Osteocyte (in vitro differentiated cells): ENCODE results near the gene EMP3. TPM values are rescaled to one million over a fixed set of nuclear protein-coding genes. Genes with fewer than 3 reads are reported as not detected.

Experiments
- DNase-seq: peaks from one replicate; pipeline ENCODE4 v3.0.0; 2021; ENCODE audit warnings: mixed read lengths; ENCODE audit not compliant: unreplicated experiment; ENCODE audit errors: extremely low spot score
- H3K27ac Mint-ChIP-seq: one replicate; pipeline ENCODE4 v1.8.0; 2021; ENCODE audit warnings: mild to moderate bottlenecking, mixed read lengths; ENCODE audit not compliant: unreplicated experiment
- H3K27me3 Mint-ChIP-seq: one replicate; pipeline ENCODE4 v1.8.0; 2021; ENCODE audit warnings: mixed read lengths; ENCODE audit not compliant: unreplicated experiment
- H3K36me3 Mint-ChIP-seq: one replicate; pipeline ENCODE4 v1.8.0; 2021; ENCODE audit warnings: mixed read lengths; ENCODE audit not compliant: unreplicated experiment
- H3K4me1 Mint-ChIP-seq: one replicate; pipeline ENCODE4 v1.8.0; 2021; ENCODE audit warnings: mixed read lengths; ENCODE audit not compliant: unreplicated experiment
- H3K4me3 Mint-ChIP-seq: one replicate; pipeline ENCODE4 v1.8.0; 2021; ENCODE audit warnings: mild to moderate bottlenecking, moderate library complexity, mixed read lengths; ENCODE audit not compliant: unreplicated experiment
- H3K9me3 Mint-ChIP-seq: one replicate; pipeline ENCODE4 v1.8.0; 2021; ENCODE audit warnings: mixed read lengths; ENCODE audit not compliant: unreplicated experiment
- total RNA-seq: library from RNA; stranded (reverse); gene quantifications from 2 replicates; pipeline ENCODE4 v1.2.1, GENCODE V29; 2021
- TF ChIP-seq, protein P1 (sequence below): fragments of 200-600 bp; sonication (generic); IDR thresholded peaks from 2 replicates; pipeline ENCODE4 v1.5.0; 2021; ENCODE audit warnings: antibody characterized with exemption, mild to moderate bottlenecking, moderate library complexity

EMP3 gene
- total RNA-seq, 1 donor from 2014 or later, result 201 TPM

GRCh38 chr19:48296963-48297734 lies 28.2 kb upstream of the EMP3 start:
- Mint-ChIP-seq H3K36me3 (no peaks in the 10 kb centered on the region), H3K27ac (no peak overlapping the region), H3K4me1 (no peaks in the 10 kb centered on the region), H3K9me3 (no peaks in the 10 kb centered on the region), H3K27me3 (peaks cover 6% of the 10 kb centered on the region), H3K4me3 (no peak overlapping the region)
- no peak for DNase-seq
- TF ChIP-seq, protein P1, sequence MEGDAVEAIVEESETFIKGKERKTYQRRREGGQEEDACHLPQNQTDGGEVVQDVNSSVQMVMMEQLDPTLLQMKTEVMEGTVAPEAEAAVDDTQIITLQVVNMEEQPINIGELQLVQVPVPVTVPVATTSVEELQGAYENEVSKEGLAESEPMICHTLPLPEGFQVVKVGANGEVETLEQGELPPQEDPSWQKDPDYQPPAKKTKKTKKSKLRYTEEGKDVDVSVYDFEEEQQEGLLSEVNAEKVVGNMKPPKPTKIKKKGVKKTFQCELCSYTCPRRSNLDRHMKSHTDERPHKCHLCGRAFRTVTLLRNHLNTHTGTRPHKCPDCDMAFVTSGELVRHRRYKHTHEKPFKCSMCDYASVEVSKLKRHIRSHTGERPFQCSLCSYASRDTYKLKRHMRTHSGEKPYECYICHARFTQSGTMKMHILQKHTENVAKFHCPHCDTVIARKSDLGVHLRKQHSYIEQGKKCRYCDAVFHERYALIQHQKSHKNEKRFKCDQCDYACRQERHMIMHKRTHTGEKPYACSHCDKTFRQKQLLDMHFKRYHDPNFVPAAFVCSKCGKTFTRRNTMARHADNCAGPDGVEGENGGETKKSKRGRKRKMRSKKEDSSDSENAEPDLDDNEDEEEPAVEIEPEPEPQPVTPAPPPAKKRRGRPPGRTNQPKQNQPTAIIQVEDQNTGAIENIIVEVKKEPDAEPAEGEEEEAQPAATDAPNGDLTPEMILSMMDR, result no peak

GRCh38 chr19:48297975-48298374 lies 27.4 kb upstream of the EMP3 start:
- no peaks in the 10 kb centered on the region for H3K4me1 Mint-ChIP-seq
- H3K36me3 Mint-ChIP-seq, result no peaks in the 10 kb centered on the region
- no peak overlapping the region for H3K27ac Mint-ChIP-seq
- no peak overlapping the region for H3K4me3 Mint-ChIP-seq
- TF ChIP-seq, protein P1, result no peak
- no peaks in the 10 kb centered on the region for H3K9me3 Mint-ChIP-seq
- DNase-seq, result no peak
- H3K27me3 Mint-ChIP-seq, result peaks cover 6% of the 10 kb centered on the region

DNA sequence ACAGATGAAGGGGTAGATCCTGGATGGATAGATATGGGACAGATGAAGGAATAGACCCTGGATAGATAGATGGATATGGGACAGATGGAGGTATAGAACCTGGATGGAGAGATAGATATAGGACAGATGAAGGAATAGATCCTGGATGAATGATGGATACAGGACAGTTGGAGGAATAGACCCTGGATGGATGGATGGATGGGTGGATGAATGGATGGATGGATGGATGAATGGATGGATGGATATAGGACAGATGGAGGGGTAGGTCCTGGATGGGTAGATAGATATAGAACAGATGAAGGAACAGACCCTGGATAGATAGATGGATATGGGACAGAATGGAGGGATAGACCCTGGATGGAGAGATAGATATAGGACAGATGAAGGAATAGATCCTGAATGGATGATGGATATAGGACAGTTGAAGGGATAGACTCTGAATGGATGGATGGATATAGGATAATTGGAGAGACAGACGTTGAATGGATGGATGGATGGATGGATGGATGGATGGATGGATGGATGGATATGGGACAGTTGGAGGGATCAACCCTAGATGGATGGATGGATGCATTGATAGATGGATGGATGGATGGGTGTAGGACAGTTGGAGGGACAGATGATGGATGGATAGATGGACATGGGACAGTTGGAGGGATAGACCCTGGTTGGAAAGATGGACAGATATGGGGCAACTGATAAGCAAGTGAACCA lies 23.3 kb upstream of the EMP3 start:
- Mint-ChIP-seq H3K4me3 (no peak overlapping the region), H3K27ac (no peak overlapping the region), H3K27me3 (peaks cover 11% of the 10 kb centered on the region), H3K4me1 (no peaks in the 10 kb centered on the region), H3K36me3 (no peaks in the 10 kb centered on the region), H3K9me3 (no peaks in the 10 kb centered on the region)
- DNase-seq, result no peak
- TF ChIP-seq, protein P1, result no peak

DNA sequence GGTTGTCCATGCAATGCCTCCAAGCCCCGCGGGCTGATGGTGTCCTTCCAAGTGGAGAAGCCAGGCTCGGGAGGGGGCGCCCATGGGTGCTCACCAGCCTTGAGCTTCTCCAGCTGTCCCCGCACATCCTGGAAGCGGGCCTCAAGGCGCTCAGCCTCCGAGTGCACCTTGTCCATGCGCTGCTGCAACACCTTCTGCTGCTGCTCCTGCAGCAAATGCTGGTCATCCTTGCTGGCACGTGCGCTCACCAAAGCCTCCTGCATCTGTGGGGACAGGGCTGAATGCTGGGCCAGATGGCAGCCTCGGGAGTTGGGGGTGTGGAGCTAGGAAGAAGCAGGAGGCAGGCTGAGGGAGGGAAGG lies 22.8 kb upstream of the EMP3 start:
- TF ChIP-seq, protein P1, result no peak
- Mint-ChIP-seq H3K9me3 (no peaks in the 10 kb centered on the region), H3K27ac (no peak overlapping the region), H3K36me3 (no peaks in the 10 kb centered on the region), H3K4me1 (no peaks in the 10 kb centered on the region), H3K4me3 (no peak overlapping the region), H3K27me3 (peaks cover 11% of the 10 kb centered on the region)
- DNase-seq, result no peak

GRCh38 chr19:48303367-48303766 lies 22.0 kb upstream of the EMP3 start:
- Mint-ChIP-seq H3K9me3 (no peaks in the 10 kb centered on the region), H3K4me3 (no peak overlapping the region)

More at GRCh38 chr19:48303367-48303766, 22.0 kb upstream of the EMP3 start:
- H3K27ac Mint-ChIP-seq, result no peak overlapping the region
- H3K4me1 Mint-ChIP-seq, result no peaks in the 10 kb centered on the region
- TF ChIP-seq, protein P1, result no peak
- H3K27me3 Mint-ChIP-seq, result peaks cover 11% of the 10 kb centered on the region
- H3K36me3 Mint-ChIP-seq, result no peaks in the 10 kb centered on the region
- no peak for DNase-seq
